Bronchial epithelial cell (primary cell): ENCODE data around the gene TPP1. TPM values are rescaled to one million over a fixed set of nuclear protein-coding genes. Genes with fewer than 3 reads are reported as not detected.

Experiments used
- DNase-seq: peaks from one replicate; pipeline ENCODE4 v3.0.0-alpha.2; 2010; ENCODE audit warnings: low read depth
- FAIRE-seq: peaks from 2 replicates; lab custom pipeline; 2011; peaks lifted over from hg19 to GRCh38; lab: Jason Lieb, UNC
- H3K27me3 ChIP-seq: 2 replicates; pipeline ENCODE4 v1.5.1; 2011; ENCODE audit warnings: low read length; ENCODE audit not compliant: control insufficient read depth, insufficient read depth
- H3K36me3 ChIP-seq: 2 replicates; pipeline ENCODE4 v1.5.1; 2011; ENCODE audit warnings: low read length; ENCODE audit not compliant: control insufficient read depth, insufficient read depth
- H3K4me3 ChIP-seq: 2 replicates; pipeline ENCODE4 v1.5.1; 2011; ENCODE audit warnings: mild to moderate bottlenecking, low read depth, low read length, control low read depth
- total RNA-seq: library from RNA; depleted of rRNA; stranded (reverse); fragments of >200 nt; gene quantifications from 2 replicates; pipeline ENCODE4 v1.2.1, GENCODE V29; 2014
- TF ChIP-seq, protein P1 (sequence below): IDR thresholded peaks from 2 replicates; pipeline ENCODE4 v1.5.1; 2011; ENCODE audit warnings: mild to moderate bottlenecking, moderate library complexity, low read length, control low read depth, inconsistent platforms; ENCODE audit not compliant: insufficient read depth, severe bottlenecking

Gene TPP1
- total RNA-seq, 1 donor from 2014 or later = 40.8 TPM

DNA sequence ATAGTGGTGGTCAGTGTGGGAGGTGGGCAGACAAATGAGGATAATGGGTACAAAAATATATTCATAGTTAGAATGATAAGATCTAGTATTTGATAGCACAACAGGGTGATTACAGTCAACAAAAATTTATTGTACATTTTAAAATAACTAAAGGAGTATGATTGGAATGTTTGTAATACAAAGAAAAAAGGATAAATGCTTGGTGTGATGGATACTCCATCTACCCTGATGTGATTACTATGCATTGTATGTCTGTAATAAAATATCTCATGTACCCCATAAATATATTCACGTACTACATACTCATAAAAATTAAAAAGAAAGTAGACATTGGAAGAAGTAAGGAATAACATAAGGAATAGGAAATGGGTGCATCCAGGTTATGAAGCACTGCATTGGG lies 31.2 kb downstream of the TPP1 start:
- DNase-seq (no peak), FAIRE-seq (no peak)
- TF ChIP-seq, protein P1, sequence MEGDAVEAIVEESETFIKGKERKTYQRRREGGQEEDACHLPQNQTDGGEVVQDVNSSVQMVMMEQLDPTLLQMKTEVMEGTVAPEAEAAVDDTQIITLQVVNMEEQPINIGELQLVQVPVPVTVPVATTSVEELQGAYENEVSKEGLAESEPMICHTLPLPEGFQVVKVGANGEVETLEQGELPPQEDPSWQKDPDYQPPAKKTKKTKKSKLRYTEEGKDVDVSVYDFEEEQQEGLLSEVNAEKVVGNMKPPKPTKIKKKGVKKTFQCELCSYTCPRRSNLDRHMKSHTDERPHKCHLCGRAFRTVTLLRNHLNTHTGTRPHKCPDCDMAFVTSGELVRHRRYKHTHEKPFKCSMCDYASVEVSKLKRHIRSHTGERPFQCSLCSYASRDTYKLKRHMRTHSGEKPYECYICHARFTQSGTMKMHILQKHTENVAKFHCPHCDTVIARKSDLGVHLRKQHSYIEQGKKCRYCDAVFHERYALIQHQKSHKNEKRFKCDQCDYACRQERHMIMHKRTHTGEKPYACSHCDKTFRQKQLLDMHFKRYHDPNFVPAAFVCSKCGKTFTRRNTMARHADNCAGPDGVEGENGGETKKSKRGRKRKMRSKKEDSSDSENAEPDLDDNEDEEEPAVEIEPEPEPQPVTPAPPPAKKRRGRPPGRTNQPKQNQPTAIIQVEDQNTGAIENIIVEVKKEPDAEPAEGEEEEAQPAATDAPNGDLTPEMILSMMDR = no peak

GRCh38 chr11:6587360-6587953 lies 31.8 kb downstream of the TPP1 start:
- no peaks in the 10 kb centered on the region for H3K27me3 ChIP-seq
- FAIRE-seq (no peak), DNase-seq (no peak)
- H3K36me3 ChIP-seq = peaks cover 1% of the 10 kb centered on the region
- TF ChIP-seq, protein P1 = no peak
- H3K4me3 ChIP-seq = no peak overlapping the region

More for the DNA sequence above, 31.2 kb downstream of the TPP1 start:
- no peaks in the 10 kb centered on the region for H3K27me3 ChIP-seq
- peaks cover 3% of the 10 kb centered on the region for H3K36me3 ChIP-seq
- no peak overlapping the region for H3K4me3 ChIP-seq

DNA sequence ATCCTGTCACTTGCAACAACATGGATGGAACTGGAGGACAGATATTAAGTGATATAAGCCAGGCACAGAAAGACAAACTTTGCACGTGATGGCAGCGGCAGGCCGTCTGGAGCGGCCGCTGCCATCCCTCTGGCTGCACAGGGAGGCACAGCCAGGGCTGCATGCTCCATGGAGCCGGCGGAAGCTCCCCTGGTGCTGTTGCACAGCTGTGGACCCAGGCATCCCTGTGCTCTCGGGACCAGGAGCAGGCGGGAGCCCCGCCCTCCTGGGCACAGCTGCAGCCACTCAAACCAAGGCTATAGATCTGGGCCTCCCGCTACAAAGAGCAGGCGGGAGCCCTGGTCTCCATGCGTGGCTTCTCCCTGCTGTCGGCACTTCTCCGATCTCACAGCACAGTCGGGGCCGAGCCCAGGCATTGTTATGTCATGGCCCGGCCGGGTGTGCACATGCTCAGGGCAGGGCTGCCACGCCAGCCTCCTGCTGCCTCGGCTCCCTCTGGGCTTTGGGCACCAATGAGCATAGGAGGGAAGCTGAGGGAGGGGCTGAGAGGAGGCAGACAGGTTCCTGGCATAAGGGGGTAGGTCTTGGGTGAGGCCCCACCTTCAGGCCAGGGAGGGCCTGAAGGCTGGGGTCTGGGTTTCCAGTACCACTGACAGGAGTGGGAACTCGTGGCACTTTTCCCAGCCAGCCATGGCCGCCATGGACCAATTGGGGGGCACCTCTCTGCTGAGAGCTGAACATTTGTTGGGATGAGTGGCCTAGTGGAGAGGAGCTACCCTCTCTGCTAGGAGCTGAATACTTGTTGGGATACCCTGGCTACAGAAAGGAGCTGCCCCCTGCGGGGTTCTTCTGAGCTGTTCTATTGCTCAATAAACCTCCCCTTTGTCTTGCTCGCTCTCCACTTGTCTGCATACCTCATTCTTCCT lies 32.5 kb downstream of the TPP1 start:
- Histone ChIP-seq H3K36me3 (no peaks in the 10 kb centered on the region), H3K27me3 (no peaks in the 10 kb centered on the region), H3K4me3 (no peak overlapping the region)
- FAIRE-seq (no peak), DNase-seq (no peak)
- TF ChIP-seq, protein P1 = no peak

GRCh38 chr11:6584528-6584927 lies 34.7 kb downstream of the TPP1 start:
- TF ChIP-seq, protein P1 = no peak
- DNase-seq = no peak
- Histone ChIP-seq H3K27me3 (no peaks in the 10 kb centered on the region), H3K4me3 (no peak overlapping the region), H3K36me3 (no peaks in the 10 kb centered on the region)
- no peak for FAIRE-seq

DNA sequence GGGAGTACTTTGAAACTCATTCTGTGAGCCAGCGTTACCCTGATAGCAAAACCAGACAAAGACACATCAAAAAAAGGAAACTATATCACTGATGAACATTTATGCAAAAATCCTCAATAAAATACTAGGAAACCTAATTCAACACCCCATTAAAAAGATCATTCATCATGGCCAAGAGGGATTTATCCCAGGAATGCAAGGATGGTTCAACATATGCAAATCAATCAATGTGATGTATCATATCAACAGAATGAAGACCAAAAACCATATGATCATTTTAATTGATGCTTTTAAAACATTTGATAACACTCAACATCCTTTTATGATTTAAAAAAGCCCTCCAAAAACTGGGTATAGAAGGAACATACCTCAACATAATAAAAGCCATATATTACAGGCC lies 35.6 kb downstream of the TPP1 start:
- TF ChIP-seq, protein P1 = no peak
- FAIRE-seq (no peak), DNase-seq (no peak)
- no peak overlapping the region for H3K4me3 ChIP-seq
- no peaks in the 10 kb centered on the region for H3K36me3 ChIP-seq
- H3K27me3 ChIP-seq = no peaks in the 10 kb centered on the region
